HFFc6 (cell line): ENCODE measurements around the gene SLMAP. TPM values are rescaled to one million over a fixed set of nuclear protein-coding genes. Genes with fewer than 3 reads are reported as not detected.
A peak's percentile ranks its signal among the peaks of the same experiment; 100 is the strongest.

Experiments used
- DNase-seq: peaks from one replicate; pipeline ENCODE4 v3.0.0-alpha.2; 2018
- H3K27ac Mint-ChIP-seq: 2 replicates; pipeline ENCODE4 v1.8.0; 2020; ENCODE audit warnings: mild to moderate bottlenecking, mixed read lengths
- H3K27me3 Mint-ChIP-seq: 2 replicates; pipeline ENCODE4 v1.8.0; 2021; ENCODE audit warnings: mild to moderate bottlenecking, moderate library complexity, mixed read lengths; ENCODE audit not compliant: insufficient read depth
- H3K36me3 Mint-ChIP-seq: 2 replicates; pipeline ENCODE4 v1.8.0; 2021; ENCODE audit warnings: low read depth, mixed read lengths
- H3K4me1 Mint-ChIP-seq: 2 replicates; pipeline ENCODE4 v1.8.0; 2020; ENCODE audit warnings: low read depth, mixed read lengths
- H3K4me3 Mint-ChIP-seq: 2 replicates; pipeline ENCODE4 v1.8.0; 2020; ENCODE audit warnings: mild to moderate bottlenecking, moderate library complexity, mixed read lengths
- H3K9me3 Mint-ChIP-seq: 2 replicates; pipeline ENCODE4 v1.8.0; 2020; ENCODE audit warnings: mild to moderate bottlenecking, mixed read lengths
- CTCF ChIP-seq: fragments of 200-600 bp; sonication (generic); IDR thresholded peaks from 2 replicates; pipeline ENCODE4 v1.5.0; 2021; ENCODE audit warnings: antibody characterized with exemption, mild to moderate bottlenecking
- total RNA-seq, 6 experiments: library from RNA; stranded (reverse); fragmentation: NEBNext Ultra II Directional; extraction: Animal tissue kit (Norgen Biotek cat#: 25700); gene quantifications; 2 replicates in 1 of 6; 3 replicates in 5 of 6; pipeline ENCODE4 v1.2.3, GENCODE V29; 2021

Gene SLMAP
- total RNA-seq, 6 experiments from 2014 or later, result 51.1 to 54.8 (median 52.3) TPM

GRCh38 chr3:57793737-57794187 is 37.7 kb downstream of the SLMAP start:
- no peaks in the 10 kb centered on the region for H3K9me3 Mint-ChIP-seq
- no peaks in the 10 kb centered on the region for H3K36me3 Mint-ChIP-seq
- DNase-seq, result peak; percentile 5
- no peak for TF ChIP-seq CTCF
- H3K27me3 Mint-ChIP-seq, result peaks cover 2% of the 10 kb centered on the region; the same call in 1 of the 2 replicates
- H3K27ac Mint-ChIP-seq, result peak overlapping the region; percentile 80
- H3K4me1 Mint-ChIP-seq, result peaks cover 46% of the 10 kb centered on the region
- peak overlapping the region; percentile 56 for H3K4me3 Mint-ChIP-seq

- no peak for DNase-seq
- H3K9me3 Mint-ChIP-seq, result no peaks in the 10 kb centered on the region
- H3K4me1 Mint-ChIP-seq, result peaks cover 46% of the 10 kb centered on the region
- H3K4me3 Mint-ChIP-seq, result peak overlapping the region; percentile 22
- H3K27ac Mint-ChIP-seq, result peak overlapping the region; percentile 80
- H3K36me3 Mint-ChIP-seq, result no peaks in the 10 kb centered on the region
- TF ChIP-seq CTCF, result no peak
- peaks cover 2% of the 10 kb centered on the region; the same call in 1 of the 2 replicates for H3K27me3 Mint-ChIP-seq
Observed at GRCh38 chr3:57794501-57794900, 38.4 kb downstream of the SLMAP start.

- Mint-ChIP-seq H3K36me3 (no peaks in the 10 kb centered on the region), H3K27me3 (peaks cover 2% of the 10 kb centered on the region; the same call in 1 of the 2 replicates), H3K9me3 (no peaks in the 10 kb centered on the region), H3K4me3 (no peak overlapping the region), H3K27ac (no peak overlapping the region), H3K4me1 (peaks cover 46% of the 10 kb centered on the region)
- no peak for DNase-seq
- TF ChIP-seq CTCF, result no peak
Observed at GRCh38 chr3:57794951-57795350, 38.8 kb downstream of the SLMAP start.

GRCh38 chr3:57796261-57796660 is 40.2 kb downstream of the SLMAP start:
- H3K4me3 Mint-ChIP-seq, result peak overlapping the region; percentile 46

GRCh38 chr3:57797701-57798487 is 41.8 kb downstream of the SLMAP start:
- Mint-ChIP-seq H3K4me1 (peaks cover 70% of the 10 kb centered on the region), H3K27ac (no peak overlapping the region), H3K9me3 (no peaks in the 10 kb centered on the region), H3K4me3 (no peak overlapping the region), H3K27me3 (peaks cover 2% of the 10 kb centered on the region; the same call in 1 of the 2 replicates), H3K36me3 (no peaks in the 10 kb centered on the region)
- no peak for DNase-seq
- no peak for TF ChIP-seq CTCF

More at GRCh38 chr3:57796261-57796660, 40.2 kb downstream of the SLMAP start:
- peak overlapping the region; percentile 40; the same call in 1 of the 2 replicates for H3K27ac Mint-ChIP-seq
- no peaks in the 10 kb centered on the region for H3K36me3 Mint-ChIP-seq
- H3K27me3 Mint-ChIP-seq, result peaks cover 2% of the 10 kb centered on the region; the same call in 1 of the 2 replicates
- H3K9me3 Mint-ChIP-seq, result no peaks in the 10 kb centered on the region
- no peak for TF ChIP-seq CTCF
- H3K4me1 Mint-ChIP-seq, result peaks cover 54% of the 10 kb centered on the region
- DNase-seq, result no peak
